ENCODE data around the gene GLYATL3. TPM values are rescaled to one million over a fixed set of nuclear protein-coding genes. Genes with fewer than 3 reads are reported as not detected.

GLYATL3 gene
- total RNA-seq, 4 donors from 2014 or later = not detected

GRCh38 chr6:49531774-49532569 is 32.2 kb downstream of the GLYATL3 start:
- TF ChIP-seq POLR2A (IDR thresholded peaks at IDR 0.05) (no peak), CTCF (IDR thresholded peaks at IDR 0.05) (peak; percentile 47 to 70 (median 70))
- Histone ChIP-seq H3K27ac (no peak overlapping the region), H3K36me3 (no peaks in the 10 kb centered on the region), H3K9me3 (no peaks in the 10 kb centered on the region), H3K4me1 (no peaks in the 10 kb centered on the region), H3K4me3 (no peak overlapping the region), H3K27me3 (no peaks in the 10 kb centered on the region)
- intact Hi-C loops (cut with DNase I; ENCODE audit: low total_unique reads) = no loop called here
- DNase-seq = no peak

- TF ChIP-seq POLR2A (IDR thresholded peaks at IDR 0.05) (no peak), CTCF (IDR thresholded peaks at IDR 0.05) (no peak)
- Histone ChIP-seq H3K9me3 (no peaks in the 10 kb centered on the region), H3K27ac (no peak overlapping the region), H3K4me1 (no peaks in the 10 kb centered on the region), H3K27me3 (no peaks in the 10 kb centered on the region), H3K36me3 (no peaks in the 10 kb centered on the region), H3K4me3 (no peak overlapping the region)
- DNase-seq = no peak
- intact Hi-C loops (cut with DNase I; ENCODE audit: low total_unique reads) = no loop called here
Observed at GRCh38 chr6:49535795-49536194, 36.1 kb downstream of the GLYATL3 start.

- Histone ChIP-seq H3K36me3 (no peaks in the 10 kb centered on the region), H3K4me3 (no peak overlapping the region), H3K4me1 (no peaks in the 10 kb centered on the region), H3K9me3 (no peaks in the 10 kb centered on the region), H3K27me3 (no peaks in the 10 kb centered on the region), H3K27ac (no peak overlapping the region)
- no peak for DNase-seq
- intact Hi-C loops (cut with DNase I; ENCODE audit: low total_unique reads) = no loop called here
- no peak for TF ChIP-seq CTCF (IDR thresholded peaks at IDR 0.05)
- no peak for TF ChIP-seq POLR2A (IDR thresholded peaks at IDR 0.05)
Observed at GRCh38 chr6:49539102-49539501, 39.4 kb downstream of the GLYATL3 start.

- H3K27me3 ChIP-seq = no peaks in the 10 kb centered on the region
- no peak overlapping the region for H3K4me3 ChIP-seq
- TF ChIP-seq CTCF (IDR thresholded peaks at IDR 0.05) (no peak), POLR2A (IDR thresholded peaks at IDR 0.05) (no peak)
- no peak overlapping the region for H3K27ac ChIP-seq
- no peaks in the 10 kb centered on the region for H3K36me3 ChIP-seq
- DNase-seq = no peak
- intact Hi-C loops (cut with DNase I; ENCODE audit: low total_unique reads) = no loop called here
- no peaks in the 10 kb centered on the region for H3K4me1 ChIP-seq
- no peaks in the 10 kb centered on the region for H3K9me3 ChIP-seq
Observed at GRCh38 chr6:49540614-49541013, 40.9 kb downstream of the GLYATL3 start.

- TF ChIP-seq CTCF (IDR thresholded peaks at IDR 0.05) = no peak
- no peak for TF ChIP-seq POLR2A (IDR thresholded peaks at IDR 0.05)
Observed at GRCh38 chr6:49541210-49541724, 41.5 kb downstream of the GLYATL3 start.

More at GRCh38 chr6:49541210-49541724, 41.5 kb downstream of the GLYATL3 start:
- Histone ChIP-seq H3K4me3 (no peak overlapping the region), H3K36me3 (no peaks in the 10 kb centered on the region), H3K4me1 (no peaks in the 10 kb centered on the region), H3K27ac (no peak overlapping the region), H3K9me3 (no peaks in the 10 kb centered on the region), H3K27me3 (no peaks in the 10 kb centered on the region)
- intact Hi-C loops (cut with DNase I; ENCODE audit: low total_unique reads) = no loop called here
- DNase-seq = no peak

Measured in uterus (tissue), 4 donors.